AG04450 (cell line): ENCODE data around the gene TSPEAR. TPM values are rescaled to one million over a fixed set of nuclear protein-coding genes. Genes with fewer than 3 reads are reported as not detected.

Experiments
- CTCF ChIA-PET: fragments of 300-600, 350-600 bp; formaldehyde crosslinking; extraction: SDS; loops from one replicate; lab custom pipeline; 2022; ENCODE audit warnings: antibody characterized with exemption, inconsistent platforms; lab: Charles Lee
- POLR2A ChIA-PET: fragments of 350-600 bp; formaldehyde crosslinking; extraction: SDS; loops from one replicate; lab custom pipeline; 2021; ENCODE audit warnings: antibody characterized with exemption, inconsistent platforms; lab: Yijun Ruan, JAX
- DNase-seq: peaks from one replicate; pipeline ENCODE4 v3.0.0-alpha.2; 2011; ENCODE audit warnings: low read depth, low spot score
- H3K27ac ChIP-seq: one replicate; pipeline ENCODE4 v1.5.1; 2012; ENCODE audit warnings: low read depth, low read length, control low read depth
- H3K27me3 ChIP-seq: one replicate; pipeline ENCODE4 v1.6.0; 2012; ENCODE audit warnings: low read length; ENCODE audit not compliant: control insufficient read depth, insufficient read depth
- H3K4me3 ChIP-seq: 2 replicates; pipeline ENCODE4 v1.5.1; 2011; ENCODE audit warnings: mild to moderate bottlenecking, low read depth, low read length, control low read depth
- H3K9me3 ChIP-seq: 2 replicates; pipeline ENCODE4 v1.5.1; 2012; ENCODE audit warnings: low read length; ENCODE audit not compliant: control insufficient read depth, insufficient read depth
- polyA plus RNA-seq: library from polyadenylated mRNA; depleted of rRNA; stranded (reverse); fragments of >200 nt; gene quantifications from 2 replicates; pipeline ENCODE4 v1.2.3, GENCODE V29; 2011
- TF ChIP-seq, protein P1 (sequence below): IDR thresholded peaks from 2 replicates; pipeline ENCODE4 v1.5.1; 2011; ENCODE audit warnings: low read depth, low read length, control low read depth, inconsistent platforms

TSPEAR gene
- polyA plus RNA-seq, 1 experiment = not detected

DNA sequence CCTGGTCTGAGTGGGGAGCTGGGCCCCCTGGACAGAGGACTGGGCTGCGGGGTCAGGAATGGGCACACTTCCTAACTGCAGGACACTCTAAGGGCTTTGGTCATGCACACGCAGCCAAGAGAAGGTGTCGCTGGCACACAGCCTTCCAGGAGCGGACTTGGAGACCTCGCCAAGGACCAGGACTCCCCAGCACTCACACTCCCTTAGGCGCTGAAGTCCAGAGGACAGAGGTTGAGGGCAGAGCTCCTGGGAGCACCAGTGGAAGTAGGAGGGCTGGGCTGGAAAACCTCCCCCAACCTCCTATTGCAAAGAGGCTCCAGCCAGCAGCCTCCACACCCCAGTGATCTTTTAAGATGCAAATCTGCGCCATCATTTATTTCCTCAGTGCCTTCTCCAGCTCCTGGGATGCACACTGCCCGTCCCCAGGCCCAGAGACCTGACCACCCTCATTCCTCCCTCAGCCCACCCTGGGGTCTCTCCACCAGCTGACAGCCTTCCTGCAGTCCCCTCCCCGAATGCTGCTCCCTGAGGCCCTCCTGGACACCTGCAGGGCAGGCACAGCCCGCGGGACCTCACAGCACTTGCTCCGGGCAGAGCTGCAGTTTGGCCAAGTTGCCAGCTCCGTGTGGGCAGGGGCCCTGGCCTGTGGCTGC, 3.0 kb downstream of the TSPEAR start:
- no peak for DNase-seq
- CTCF ChIA-PET = no interaction called here
- no peak overlapping the region for H3K27ac ChIP-seq
- H3K4me3 ChIP-seq = no peak overlapping the region
- TF ChIP-seq, protein P1, sequence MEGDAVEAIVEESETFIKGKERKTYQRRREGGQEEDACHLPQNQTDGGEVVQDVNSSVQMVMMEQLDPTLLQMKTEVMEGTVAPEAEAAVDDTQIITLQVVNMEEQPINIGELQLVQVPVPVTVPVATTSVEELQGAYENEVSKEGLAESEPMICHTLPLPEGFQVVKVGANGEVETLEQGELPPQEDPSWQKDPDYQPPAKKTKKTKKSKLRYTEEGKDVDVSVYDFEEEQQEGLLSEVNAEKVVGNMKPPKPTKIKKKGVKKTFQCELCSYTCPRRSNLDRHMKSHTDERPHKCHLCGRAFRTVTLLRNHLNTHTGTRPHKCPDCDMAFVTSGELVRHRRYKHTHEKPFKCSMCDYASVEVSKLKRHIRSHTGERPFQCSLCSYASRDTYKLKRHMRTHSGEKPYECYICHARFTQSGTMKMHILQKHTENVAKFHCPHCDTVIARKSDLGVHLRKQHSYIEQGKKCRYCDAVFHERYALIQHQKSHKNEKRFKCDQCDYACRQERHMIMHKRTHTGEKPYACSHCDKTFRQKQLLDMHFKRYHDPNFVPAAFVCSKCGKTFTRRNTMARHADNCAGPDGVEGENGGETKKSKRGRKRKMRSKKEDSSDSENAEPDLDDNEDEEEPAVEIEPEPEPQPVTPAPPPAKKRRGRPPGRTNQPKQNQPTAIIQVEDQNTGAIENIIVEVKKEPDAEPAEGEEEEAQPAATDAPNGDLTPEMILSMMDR = no peak
- H3K27me3 ChIP-seq = peaks cover 84% of the 10 kb centered on the region
- H3K9me3 ChIP-seq = no peaks in the 10 kb centered on the region; the same call in 1 of the 2 replicates
- POLR2A ChIA-PET = no interaction called here

DNA sequence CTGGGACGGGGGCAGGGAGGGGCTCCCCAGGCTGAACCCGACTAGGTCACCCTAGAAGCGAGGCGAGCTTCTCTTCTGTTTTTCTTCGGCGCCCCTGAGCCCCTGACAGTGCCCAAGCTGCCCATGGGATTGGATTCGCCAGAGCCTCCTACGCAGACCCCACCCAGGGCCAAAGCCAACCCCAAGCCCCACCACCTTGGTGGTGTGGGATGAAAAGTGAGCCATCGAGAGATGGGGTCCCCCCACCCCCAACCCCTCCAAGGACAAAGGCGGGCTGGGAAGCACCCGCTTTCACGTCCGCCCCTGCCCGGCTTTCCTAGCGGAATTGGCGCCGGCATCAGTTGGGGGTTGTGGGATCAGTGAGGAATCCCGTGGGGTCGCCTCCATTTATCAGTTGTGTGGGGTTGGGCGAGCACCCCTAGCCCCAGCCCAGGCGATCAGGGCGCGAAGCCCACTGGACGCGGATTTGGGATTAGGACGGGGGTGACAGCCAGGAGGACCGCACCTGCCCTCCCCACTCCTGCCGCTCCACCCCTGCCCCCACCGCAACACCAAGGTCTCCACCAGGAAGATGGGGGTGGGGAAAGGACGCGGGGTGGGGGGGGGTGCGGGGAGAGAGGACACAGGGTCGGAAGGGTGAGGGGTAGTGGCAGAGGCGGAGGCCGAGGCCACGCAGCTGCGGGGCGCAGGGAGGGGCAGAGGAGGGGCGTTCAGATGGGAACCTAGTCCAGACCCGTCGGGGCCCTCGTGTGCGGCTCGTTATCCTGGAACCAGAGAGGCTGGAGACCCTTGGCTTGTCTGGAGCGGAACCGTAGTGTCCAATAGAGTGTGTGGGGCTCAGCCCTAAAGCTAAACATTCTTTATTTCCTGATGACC, 4.4 kb downstream of the TSPEAR start:
- Histone ChIP-seq H3K27me3 (peaks cover 80% of the 10 kb centered on the region), H3K27ac (no peak overlapping the region), H3K4me3 (no peak overlapping the region), H3K9me3 (no peaks in the 10 kb centered on the region; the same call in 1 of the 2 replicates)
- CTCF ChIA-PET = no interaction called here
- TF ChIP-seq, protein P1 = no peak
- POLR2A ChIA-PET = no interaction called here
- no peak for DNase-seq

DNA sequence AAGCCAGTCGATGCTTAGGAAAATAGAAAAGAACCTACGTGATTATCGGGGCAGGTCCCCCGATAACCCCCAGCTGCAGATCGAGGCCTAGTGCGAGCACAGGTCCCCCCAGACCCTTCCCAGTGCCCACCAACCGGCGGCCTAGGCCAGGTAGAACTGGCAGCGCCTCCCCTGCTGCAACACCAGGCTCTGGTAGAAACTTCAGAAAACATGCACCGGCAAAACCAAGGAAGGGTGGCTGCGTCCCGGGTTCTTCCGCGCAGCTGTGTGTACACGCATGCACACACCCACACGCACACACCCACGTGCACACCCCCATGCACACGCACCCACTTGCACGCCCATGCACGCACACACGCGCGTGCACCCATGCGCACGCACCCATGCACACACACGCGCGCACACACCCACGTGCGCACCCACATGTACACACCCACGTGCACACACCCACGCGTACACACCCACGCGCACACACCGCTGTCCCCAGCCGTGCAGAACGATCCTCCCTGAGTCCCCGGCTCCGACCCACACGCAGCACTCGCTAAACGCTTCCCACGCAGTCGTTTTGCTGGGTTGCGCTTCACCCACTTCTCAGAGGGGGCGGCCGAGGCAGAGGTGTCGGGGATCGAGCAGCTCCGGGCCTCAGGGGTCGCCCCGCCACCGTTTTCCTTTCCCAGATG, 5.2 kb downstream of the TSPEAR start:
- no peak for DNase-seq
- TF ChIP-seq, protein P1 = no peak
- no peak overlapping the region for H3K27ac ChIP-seq
- H3K4me3 ChIP-seq = no peak overlapping the region
- peaks cover 75% of the 10 kb centered on the region for H3K27me3 ChIP-seq
- ChIA-PET CTCF (no interaction called here), POLR2A (no interaction called here)
- no peaks in the 10 kb centered on the region; the same call in 1 of the 2 replicates for H3K9me3 ChIP-seq

DNA sequence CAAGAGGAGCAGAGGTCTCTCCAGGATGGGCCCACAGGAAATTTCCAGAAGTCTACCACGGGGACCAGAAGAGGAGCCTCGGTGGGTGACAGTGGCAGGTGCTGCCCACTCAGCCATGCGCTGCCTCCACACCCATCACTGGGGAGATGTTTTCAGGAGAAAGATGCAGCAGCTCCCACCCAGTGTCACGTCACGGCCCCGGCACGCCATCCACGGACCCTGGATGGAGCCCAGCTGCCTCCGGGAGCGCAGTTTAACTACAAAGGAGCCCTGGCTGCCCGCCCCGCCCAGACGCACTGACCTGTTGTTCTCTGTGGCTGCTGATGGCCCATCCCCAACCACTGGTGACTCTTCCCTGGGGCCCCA, 6.8 kb downstream of the TSPEAR start:
- CTCF ChIA-PET = no interaction called here
- TF ChIP-seq, protein P1 = no peak

More for the DNA sequence above, 6.8 kb downstream of the TSPEAR start:
- Histone ChIP-seq H3K9me3 (no peaks in the 10 kb centered on the region; the same call in 1 of the 2 replicates), H3K27ac (no peak overlapping the region), H3K27me3 (peaks cover 65% of the 10 kb centered on the region), H3K4me3 (no peak overlapping the region)
- no peak for DNase-seq
- POLR2A ChIA-PET = no interaction called here
